BJ (cell line): ENCODE measurements around the gene DHFR. TPM values are rescaled to one million over a fixed set of nuclear protein-coding genes. Genes with fewer than 3 reads are reported as not detected.

Experiments
- CTCF ChIA-PET: fragments of 350-600 bp; formaldehyde crosslinking; extraction: SDS; loops from one replicate; lab custom pipeline; 2021; ENCODE audit warnings: antibody characterized with exemption, inconsistent platforms; lab: Yijun Ruan, JAX
- POLR2A ChIA-PET: fragments of 300-600 bp; sonication (Branson Sonifier 250); formaldehyde crosslinking; extraction: SDS; loops from one replicate; lab custom pipeline; 2021; ENCODE audit warnings: antibody characterized with exemption; lab: Charles Lee
- DNase-seq: peaks from one replicate; pipeline ENCODE4 v3.0.0-alpha.2; 2011; ENCODE audit warnings: low read depth
- H3K27me3 ChIP-seq: 2 replicates; pipeline ENCODE4 v1.6.0; 2011; ENCODE audit warnings: low read length; ENCODE audit not compliant: control insufficient read depth, insufficient read depth
- H3K36me3 ChIP-seq: 2 replicates; pipeline ENCODE4 v1.5.1; 2011; ENCODE audit warnings: low read length; ENCODE audit not compliant: control insufficient read depth, insufficient read depth
- H3K4me3 ChIP-seq: 2 replicates; pipeline ENCODE4 v1.5.1; 2011; ENCODE audit warnings: low read depth, mild to moderate bottlenecking, control low read depth, low read length
- polyA plus RNA-seq: library from polyadenylated mRNA; depleted of rRNA; stranded (reverse); fragments of >200 nt; gene quantifications from 2 replicates; pipeline ENCODE4 v1.2.3, GENCODE V29; 2011
- TF ChIP-seq, protein P1 (sequence below): IDR thresholded peaks from 2 replicates; pipeline ENCODE4 v1.5.1; 2011; ENCODE audit warnings: low read depth, mild to moderate bottlenecking, control low read depth, inconsistent platforms, low read length, moderate library complexity; ENCODE audit not compliant: insufficient read depth

The DHFR gene
- polyA plus RNA-seq, 1 experiment, result 15.7 TPM

DNA sequence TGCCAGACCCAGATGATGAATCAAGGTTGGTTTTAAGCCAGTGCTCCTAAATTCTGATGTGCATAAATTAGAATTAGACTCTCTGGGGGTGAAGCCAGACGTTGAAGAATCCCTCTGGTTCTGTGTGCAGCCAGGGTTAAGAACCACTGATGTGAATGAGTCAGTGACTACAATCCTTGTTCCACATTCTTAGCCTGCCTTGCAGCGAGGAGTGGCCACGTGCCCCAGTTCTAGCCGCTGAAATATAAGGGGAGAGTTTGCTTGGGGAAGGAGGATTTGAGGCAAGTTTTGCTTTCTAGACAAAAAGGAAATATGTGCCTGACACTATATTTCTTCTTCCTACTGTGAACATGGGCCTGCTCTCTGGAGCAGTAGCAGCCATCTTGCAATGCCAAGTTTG lies 34.6 kb downstream of the DHFR start:
- no peak for DNase-seq
- H3K4me3 ChIP-seq, result no peak overlapping the region
- no peaks in the 10 kb centered on the region for H3K27me3 ChIP-seq
- TF ChIP-seq, protein P1, sequence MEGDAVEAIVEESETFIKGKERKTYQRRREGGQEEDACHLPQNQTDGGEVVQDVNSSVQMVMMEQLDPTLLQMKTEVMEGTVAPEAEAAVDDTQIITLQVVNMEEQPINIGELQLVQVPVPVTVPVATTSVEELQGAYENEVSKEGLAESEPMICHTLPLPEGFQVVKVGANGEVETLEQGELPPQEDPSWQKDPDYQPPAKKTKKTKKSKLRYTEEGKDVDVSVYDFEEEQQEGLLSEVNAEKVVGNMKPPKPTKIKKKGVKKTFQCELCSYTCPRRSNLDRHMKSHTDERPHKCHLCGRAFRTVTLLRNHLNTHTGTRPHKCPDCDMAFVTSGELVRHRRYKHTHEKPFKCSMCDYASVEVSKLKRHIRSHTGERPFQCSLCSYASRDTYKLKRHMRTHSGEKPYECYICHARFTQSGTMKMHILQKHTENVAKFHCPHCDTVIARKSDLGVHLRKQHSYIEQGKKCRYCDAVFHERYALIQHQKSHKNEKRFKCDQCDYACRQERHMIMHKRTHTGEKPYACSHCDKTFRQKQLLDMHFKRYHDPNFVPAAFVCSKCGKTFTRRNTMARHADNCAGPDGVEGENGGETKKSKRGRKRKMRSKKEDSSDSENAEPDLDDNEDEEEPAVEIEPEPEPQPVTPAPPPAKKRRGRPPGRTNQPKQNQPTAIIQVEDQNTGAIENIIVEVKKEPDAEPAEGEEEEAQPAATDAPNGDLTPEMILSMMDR, result no peak
- no peaks in the 10 kb centered on the region; the same call in 1 of the 2 replicates for H3K36me3 ChIP-seq
- ChIA-PET CTCF (no interaction called here), POLR2A (no interaction called here)

DNA sequence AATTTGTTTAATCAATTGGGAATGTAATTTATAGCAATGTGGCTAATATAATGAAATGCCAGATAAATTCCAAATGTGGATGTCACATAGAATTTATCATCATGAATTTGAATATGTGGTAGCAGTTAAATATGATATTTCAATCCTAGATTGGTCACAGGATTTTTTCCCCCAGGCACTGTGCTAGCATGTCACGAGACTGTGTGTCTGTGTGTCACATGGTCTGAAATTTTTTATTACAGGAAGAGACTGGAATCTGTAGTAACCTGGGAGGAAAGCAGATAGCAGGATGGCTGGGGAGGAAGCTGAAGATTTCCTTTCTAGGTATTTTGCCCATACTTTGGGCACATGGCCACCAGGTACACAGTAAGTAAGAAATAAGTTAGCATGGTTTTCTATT lies 35.7 kb downstream of the DHFR start:
- Histone ChIP-seq H3K36me3 (no peaks in the 10 kb centered on the region), H3K4me3 (no peak overlapping the region), H3K27me3 (no peaks in the 10 kb centered on the region)
- ChIA-PET CTCF (no interaction called here), POLR2A (no interaction called here)
- DNase-seq, result no peak
- TF ChIP-seq, protein P1, result no peak

DNA sequence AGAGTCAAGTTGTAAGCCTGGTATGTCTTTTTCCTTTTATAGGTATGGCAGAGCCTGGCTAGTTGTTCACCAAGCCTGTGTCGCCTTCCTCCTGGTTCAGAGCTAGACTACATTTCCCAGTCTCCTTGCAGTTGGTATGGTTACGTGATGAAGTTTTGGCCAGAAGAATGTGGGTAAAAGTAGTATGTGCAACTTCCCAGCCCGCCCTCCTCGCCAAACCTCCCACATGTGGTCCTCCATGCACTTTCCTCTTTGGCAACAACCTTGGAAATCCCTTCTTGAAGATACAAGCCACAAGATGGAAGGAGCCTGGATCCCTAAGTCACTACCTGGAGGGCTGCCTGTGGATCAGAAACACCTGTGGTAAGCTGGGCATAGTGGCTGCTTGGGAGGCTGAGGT lies 36.3 kb downstream of the DHFR start:
- no peak for DNase-seq
- CTCF ChIA-PET, result no interaction called here
- H3K27me3 ChIP-seq, result no peaks in the 10 kb centered on the region
- no peaks in the 10 kb centered on the region for H3K36me3 ChIP-seq
- TF ChIP-seq, protein P1, result no peak
- POLR2A ChIA-PET, result no interaction called here
- H3K4me3 ChIP-seq, result no peak overlapping the region

DNA sequence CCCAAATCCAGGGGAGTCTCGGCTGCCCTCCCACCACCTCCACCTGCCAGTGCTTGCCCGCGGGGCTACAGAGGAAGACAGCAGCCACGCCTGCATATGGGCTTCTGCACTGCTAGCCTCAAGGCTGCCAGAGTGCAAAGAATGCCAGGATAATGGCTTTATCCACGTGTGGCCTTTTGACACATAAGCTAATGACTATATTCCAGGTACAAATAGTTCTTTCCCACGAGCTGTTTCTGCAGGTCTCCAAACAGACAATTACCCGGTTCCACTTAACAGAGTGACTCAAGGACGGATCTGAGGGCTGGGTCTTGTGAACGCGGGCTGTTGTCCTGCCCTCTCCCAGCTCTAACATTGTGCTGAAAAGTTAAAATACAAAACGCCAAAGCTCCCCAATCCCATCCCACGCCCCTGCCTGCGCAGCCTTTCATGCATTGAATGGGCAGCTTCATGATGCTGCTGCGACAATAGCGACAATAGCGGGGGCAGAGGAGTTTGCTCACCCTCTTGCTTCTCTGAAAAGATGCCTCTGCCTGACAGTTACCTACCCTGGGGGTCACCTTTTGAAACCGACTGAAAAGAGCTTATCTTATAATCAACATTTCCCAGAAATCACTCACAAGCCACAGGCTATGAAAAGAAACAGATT lies 39.4 kb downstream of the DHFR start:
- ChIA-PET POLR2A (no interaction called here), CTCF (interaction anchor here (1.1 kb wide), 1 partner anchor 17 kb away, joined by 3 read pairs; no protein-coding TSS in a partner anchor)
- TF ChIP-seq, protein P1, result no peak
- no peak overlapping the region for H3K4me3 ChIP-seq
- no peaks in the 10 kb centered on the region for H3K27me3 ChIP-seq
- no peak for DNase-seq
- no peaks in the 10 kb centered on the region for H3K36me3 ChIP-seq

DNA sequence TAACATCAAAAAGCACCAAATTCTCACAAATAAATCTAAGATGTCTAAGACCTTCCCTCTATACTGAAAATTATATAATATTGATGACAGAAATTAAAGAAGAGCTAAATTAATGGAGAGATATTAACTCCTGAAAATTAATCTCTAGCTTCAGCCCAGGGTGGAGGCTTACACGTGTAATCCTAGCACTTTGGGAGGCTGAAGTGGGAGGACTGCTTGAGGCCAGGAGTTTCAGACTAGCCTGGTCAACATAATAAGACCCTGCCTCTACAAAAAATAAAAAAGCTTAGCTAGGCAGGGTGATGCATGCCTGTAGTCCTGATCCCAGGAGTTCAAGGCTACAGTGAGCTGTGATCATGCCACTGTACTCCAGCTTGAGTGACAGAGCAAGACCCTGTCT lies 45.1 kb downstream of the DHFR start:
- POLR2A ChIA-PET, result no interaction called here
- CTCF ChIA-PET, result no interaction called here
- DNase-seq, result no peak
- H3K36me3 ChIP-seq, result no peaks in the 10 kb centered on the region
- H3K4me3 ChIP-seq, result no peak overlapping the region
- H3K27me3 ChIP-seq, result no peaks in the 10 kb centered on the region
- TF ChIP-seq, protein P1, result no peak
